GM18861 (cell line): ENCODE results near the gene TMCO2.

ENCODE experiments used
- ATAC-seq: cut with Tn5 transposase; IDR thresholded peaks from one replicate; pipeline ENCODE4 v1.9.1; 2021; ENCODE audit not compliant: unreplicated experiment

Gene TMCO2

GRCh38 chr1:40257688-40258444 is 10.1 kb downstream of the TMCO2 start, which contains the start of gene ZMPSTE24:
Gene ZMPSTE24, plus strand, starts transcription at chr1:40258236. Its CDS starts 36 bp downstream, at chr1:40258272.
- ATAC-seq: peak; percentile 80

- no peak for ATAC-seq
These were observed 10.7 kb downstream of the TMCO2 start for GRCh38 chr1:40258445-40258769.

- ATAC-seq: no peak
These were observed 16.6 kb downstream of the TMCO2 start for GRCh38 chr1:40264354-40264781.

DNA sequence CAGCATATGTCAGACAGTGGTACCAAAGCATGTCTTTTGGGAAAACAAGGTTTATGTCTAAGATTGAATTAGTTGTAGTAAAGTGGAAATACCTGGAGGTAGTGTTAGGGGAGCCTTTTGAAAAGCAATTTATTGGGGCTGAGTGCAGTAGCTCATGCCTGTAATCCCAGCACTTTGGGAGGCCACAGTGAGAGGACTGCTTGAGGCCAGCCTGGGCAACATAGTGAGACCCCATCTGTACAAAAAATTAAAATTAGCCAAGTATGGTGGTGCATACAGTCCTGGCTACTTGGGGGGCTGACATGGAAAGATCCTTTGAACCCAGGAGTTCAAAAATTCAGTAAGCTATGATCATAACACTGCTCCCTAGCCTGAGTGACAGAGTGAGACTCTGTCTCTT is 17.6 kb downstream of the TMCO2 start:
- no peak for ATAC-seq

DNA sequence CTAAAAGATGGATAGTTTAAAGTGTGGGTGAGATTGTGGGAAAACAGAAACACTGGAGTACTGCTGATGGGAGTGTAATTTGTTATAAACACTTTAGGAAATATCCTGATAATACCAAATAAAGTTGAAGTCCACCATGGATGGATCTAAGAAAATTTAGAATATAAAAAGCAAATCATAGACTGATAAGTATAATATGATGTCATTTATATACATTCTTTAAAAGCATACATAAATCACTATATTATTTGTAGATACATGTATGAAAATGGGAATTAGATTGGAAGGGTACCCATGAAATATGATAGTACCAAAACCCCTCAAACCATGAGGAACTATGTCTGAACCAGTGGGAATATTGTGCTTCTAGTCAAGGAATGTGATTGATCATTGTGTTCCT is 18.2 kb downstream of the TMCO2 start:
- no peak for ATAC-seq

- ATAC-seq: no peak
These were observed 19.2 kb downstream of the TMCO2 start for GRCh38 chr1:40266786-40267535.

DNA sequence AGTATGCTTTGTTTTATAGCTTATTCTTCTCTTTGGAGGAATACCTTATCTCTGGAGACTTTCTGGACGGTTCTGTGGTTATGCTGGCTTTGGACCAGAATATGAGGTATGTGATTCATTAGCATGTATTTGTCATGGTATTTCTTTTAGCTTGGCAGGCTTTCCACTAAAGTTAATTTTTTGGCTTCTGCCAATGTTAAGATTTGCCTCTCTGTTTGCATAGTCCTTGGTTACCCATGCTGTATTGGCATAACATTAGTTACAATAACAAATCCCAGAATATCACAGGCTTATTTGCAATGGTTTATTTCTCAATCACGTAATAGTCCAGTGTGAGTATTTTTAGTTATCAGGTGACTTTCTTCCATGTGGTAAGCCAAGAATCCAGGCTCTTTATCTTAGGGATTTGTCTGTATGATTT is 20.0 kb downstream of the TMCO2 start:
- no peak for ATAC-seq

DNA sequence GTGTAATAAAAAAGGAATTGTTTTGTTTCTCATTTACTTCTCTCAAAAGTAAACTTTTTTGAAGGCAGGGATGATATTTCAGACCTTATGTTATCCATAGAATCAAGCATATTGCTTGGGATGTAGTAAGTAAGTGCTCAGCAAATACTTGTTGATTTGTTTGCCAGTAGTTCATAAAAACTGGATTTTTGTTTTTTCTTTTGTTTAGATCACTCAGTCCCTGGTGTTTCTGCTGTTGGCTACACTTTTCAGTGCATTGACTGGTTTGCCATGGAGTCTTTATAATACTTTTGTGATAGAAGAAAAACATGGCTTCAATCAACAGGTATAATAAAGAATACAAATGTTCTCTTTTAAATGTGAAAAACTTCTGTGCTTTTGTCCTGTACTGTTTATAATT is 20.5 kb downstream of the TMCO2 start:
- ATAC-seq: no peak

DNA sequence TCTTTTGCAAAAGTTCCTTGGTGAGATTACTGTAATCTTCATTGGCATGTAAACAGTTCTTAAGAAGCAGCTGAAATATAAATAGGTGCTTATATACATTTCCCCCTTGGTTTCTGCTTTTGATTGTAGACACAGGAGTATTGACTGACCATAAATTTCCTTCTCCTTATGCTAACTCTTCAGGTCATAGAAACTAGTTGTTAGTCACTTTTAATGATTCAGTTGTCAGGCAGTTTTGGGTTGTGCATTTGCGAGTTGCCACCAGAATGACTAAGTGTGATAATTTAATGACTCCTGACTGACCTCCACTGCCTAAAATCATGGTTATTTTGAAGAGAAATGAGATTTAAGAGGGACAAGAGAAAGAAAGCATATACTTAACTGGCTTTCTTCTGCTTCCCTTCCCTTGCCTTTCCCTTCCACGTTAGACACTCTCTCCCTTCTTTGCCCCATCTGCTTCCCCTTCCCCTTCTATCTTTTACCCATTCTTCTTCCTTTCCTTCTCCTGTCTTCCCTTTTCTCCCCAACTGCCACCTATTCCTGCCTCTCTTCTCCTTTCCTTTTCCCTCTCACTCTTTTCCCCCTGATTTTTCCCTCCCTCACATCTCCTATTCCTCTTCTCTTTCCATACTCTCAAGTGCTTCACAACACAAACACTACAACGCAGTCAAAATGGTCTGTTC is 22.6 kb downstream of the TMCO2 start:
- no peak for ATAC-seq

GRCh38 chr1:40272653-40273213 is 25.0 kb downstream of the TMCO2 start:
- no peak for ATAC-seq

DNA sequence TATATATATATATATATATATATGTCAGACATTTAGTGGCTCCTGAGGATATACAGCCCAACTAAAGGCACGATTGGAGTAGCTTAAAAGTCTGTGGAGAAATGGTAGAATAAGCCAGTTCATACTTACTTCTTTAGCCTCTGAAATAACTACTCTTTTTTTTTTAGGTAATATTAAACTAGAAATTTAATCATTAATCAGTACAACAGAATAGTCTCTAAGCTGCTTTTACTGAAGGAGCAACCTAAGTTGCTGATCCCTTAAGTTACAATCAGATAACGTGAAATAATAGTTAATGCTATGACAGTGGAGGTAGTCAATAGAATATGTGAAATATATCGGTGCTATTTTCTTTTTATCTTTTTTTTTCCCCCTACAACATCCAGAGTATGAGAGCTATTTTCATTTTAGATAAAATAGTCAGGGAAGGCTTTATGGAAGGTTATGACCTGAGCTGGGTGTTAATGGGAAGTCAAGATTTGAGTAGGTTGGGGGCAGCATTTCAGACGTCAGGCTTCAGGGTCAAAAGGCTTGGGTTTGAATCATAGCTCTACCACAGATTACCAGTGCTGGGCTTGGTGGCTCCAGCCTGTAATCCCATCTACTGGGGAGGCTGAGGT is 25.9 kb downstream of the TMCO2 start:
- no peak for ATAC-seq

- ATAC-seq: no peak
These were observed 26.6 kb downstream of the TMCO2 start for GRCh38 chr1:40274331-40274730.

DNA sequence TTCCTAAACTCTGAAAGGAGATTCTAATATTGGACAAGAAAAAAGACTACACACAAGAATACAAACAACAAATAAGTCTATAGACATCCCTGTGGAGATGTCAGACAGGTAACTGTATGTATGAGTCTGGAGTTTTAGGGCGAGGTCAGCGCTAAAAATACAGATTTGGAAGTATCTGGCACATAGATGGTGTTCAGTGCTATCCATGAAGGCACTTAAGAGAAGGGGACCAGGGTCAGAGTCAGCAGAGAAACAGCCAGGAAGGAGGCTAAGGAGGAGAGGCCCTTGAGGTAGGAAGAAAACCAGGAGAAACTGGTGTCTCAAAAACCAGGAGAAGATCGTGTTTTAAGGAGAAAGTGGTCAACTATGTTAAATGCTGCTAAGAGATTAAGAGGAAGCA is 28.4 kb downstream of the TMCO2 start:
- ATAC-seq: no peak

- no peak for ATAC-seq
These were observed 34.1 kb downstream of the TMCO2 start for GRCh38 chr1:40281853-40282252.

GRCh38 chr1:40291293-40291692 is 43.6 kb downstream of the TMCO2 start:
- no peak for ATAC-seq

GRCh38 chr1:40299366-40300248 is 51.9 kb downstream of the TMCO2 start:
- no peak for ATAC-seq

GRCh38 chr1:40300249-40300567 is 52.5 kb downstream of the TMCO2 start:
- no peak for ATAC-seq

- ATAC-seq: no peak
These were observed 52.9 kb downstream of the TMCO2 start for GRCh38 chr1:40300651-40301050.

DNA sequence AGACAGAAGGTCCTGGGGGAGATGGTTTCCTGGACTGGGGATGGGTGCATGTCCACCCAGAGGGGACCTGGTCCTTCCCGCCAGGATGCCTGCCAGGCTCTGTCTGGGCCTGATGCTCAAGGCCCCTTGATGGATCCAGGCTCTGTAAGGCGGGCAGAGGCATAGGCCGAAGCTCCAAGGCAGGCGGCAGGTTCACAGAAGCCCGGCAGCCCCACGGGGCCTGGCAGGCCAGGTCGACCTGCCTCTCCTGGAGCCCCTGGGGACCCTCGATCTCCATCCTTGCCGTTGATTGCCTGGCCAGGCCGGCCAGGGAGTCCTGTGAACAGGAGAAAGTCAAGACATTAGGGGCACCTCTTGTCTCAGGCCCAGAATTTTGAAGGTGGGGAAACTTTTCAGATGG is 53.3 kb downstream of the TMCO2 start:
- no peak for ATAC-seq
